ENCODE results near the gene SYT2. TPM values are rescaled to one million over a fixed set of nuclear protein-coding genes. Genes with fewer than 3 reads are reported as not detected.

Gene SYT2
- total and polyA plus RNA-seq, 10 of the 15 experiments (the other 5 are each of a cell fraction or from before 2014, with no cell fraction given), result not detected

DNA sequence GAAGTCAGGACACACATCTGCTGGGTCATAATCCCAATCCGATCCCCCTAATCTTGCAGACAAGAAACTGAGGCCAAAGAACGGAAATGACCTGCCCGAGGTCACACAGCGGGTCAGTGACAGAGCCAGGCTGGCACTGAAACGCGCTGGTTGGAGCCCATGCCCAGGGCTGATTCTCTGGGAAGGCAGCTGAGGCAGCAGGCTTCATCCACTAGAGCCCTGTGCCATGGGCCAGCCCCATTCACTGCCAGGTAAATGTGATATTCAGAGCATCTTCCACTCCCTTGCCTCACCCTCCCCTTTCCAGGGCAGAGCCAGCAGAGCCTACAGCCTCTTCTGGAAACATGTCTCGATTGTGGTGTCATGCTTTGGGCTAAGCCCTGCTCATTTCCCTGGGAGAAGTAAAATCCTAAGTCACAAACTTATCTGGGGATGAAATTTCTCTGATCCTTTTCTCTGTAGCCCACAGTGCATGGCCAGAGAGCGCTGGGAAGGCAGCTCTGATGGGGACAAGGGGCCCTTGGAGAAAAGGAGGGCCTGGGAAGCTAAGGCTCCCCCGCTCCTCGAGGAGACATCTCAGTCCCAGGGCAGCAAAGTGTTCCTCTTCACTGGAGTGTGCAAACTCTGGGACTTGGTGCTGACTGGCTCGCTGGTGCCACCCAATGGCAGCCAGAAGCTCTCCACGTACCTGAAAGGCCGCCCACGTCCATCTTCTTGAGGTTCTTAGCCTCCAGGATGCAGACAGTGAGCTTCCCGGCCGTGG is 110.4 kb downstream of the SYT2 start (continued):
- TF ChIP-seq, protein P1, sequence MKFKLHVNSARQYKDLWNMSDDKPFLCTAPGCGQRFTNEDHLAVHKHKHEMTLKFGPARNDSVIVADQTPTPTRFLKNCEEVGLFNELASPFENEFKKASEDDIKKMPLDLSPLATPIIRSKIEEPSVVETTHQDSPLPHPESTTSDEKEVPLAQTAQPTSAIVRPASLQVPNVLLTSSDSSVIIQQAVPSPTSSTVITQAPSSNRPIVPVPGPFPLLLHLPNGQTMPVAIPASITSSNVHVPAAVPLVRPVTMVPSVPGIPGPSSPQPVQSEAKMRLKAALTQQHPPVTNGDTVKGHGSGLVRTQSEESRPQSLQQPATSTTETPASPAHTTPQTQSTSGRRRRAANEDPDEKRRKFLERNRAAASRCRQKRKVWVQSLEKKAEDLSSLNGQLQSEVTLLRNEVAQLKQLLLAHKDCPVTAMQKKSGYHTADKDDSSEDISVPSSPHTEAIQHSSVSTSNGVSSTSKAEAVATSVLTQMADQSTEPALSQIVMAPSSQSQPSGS (IDR thresholded peaks at IDR 0.05; ENCODE audit: low read length), result no peak
- TF ChIP-seq NFYA (IDR thresholded peaks at IDR 0.05; ENCODE audit: borderline replicate concordance, low read depth, low read length) (no peak), CREM (IDR thresholded peaks at IDR 0.05; ENCODE audit: low read depth) (0 out of 2 replicates have a peak, but pooled peaks have one; percentile 32), SMAD1 (IDR thresholded peaks at IDR 0.05; ENCODE audit: low read depth, partially characterized antibody) (no peak), BHLHE40 (IDR thresholded peaks at IDR 0.05; ENCODE audit: borderline replicate concordance in 1 of 2, low read depth in 2 of 2, low read length in 1 of 2) (no peak), RAD21 (IDR thresholded peaks at IDR 0.05; ENCODE audit: insufficient read depth, low read depth, low read length) (peak; percentile 79), ZBED1 (IDR thresholded peaks at IDR 0.05; ENCODE audit: borderline replicate concordance) (no peak), NR2F1 (conservative IDR thresholded peaks at IDR 0.05) (no peak), NBN (IDR thresholded peaks at IDR 0.05) (no peak), EGR1 (IDR thresholded peaks at IDR 0.05; ENCODE audit: borderline replicate concordance in 1 of 2, low read depth in 2 of 2, low read length in 2 of 2) (peak in 1 of 2 experiments; percentile 79; a peak in 2 of 3 replicates), IKZF2 (IDR thresholded peaks at IDR 0.05) (no peak), KDM1A (IDR thresholded peaks at IDR 0.05; ENCODE audit: borderline replicate concordance) (no peak)
- TF ChIP-seq, protein P2, sequence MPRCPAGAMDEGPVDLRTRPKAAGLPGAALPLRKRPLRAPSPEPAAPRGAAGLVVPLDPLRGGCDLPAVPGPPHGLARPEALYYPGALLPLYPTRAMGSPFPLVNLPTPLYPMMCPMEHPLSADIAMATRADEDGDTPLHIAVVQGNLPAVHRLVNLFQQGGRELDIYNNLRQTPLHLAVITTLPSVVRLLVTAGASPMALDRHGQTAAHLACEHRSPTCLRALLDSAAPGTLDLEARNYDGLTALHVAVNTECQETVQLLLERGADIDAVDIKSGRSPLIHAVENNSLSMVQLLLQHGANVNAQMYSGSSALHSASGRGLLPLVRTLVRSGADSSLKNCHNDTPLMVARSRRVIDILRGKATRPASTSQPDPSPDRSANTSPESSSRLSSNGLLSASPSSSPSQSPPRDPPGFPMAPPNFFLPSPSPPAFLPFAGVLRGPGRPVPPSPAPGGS (IDR thresholded peaks at IDR 0.05; ENCODE audit: borderline replicate concordance, insufficient read depth, low read depth, low read length, poor library complexity, severe bottlenecking), result no peak
- TF ChIP-seq, protein P3, sequence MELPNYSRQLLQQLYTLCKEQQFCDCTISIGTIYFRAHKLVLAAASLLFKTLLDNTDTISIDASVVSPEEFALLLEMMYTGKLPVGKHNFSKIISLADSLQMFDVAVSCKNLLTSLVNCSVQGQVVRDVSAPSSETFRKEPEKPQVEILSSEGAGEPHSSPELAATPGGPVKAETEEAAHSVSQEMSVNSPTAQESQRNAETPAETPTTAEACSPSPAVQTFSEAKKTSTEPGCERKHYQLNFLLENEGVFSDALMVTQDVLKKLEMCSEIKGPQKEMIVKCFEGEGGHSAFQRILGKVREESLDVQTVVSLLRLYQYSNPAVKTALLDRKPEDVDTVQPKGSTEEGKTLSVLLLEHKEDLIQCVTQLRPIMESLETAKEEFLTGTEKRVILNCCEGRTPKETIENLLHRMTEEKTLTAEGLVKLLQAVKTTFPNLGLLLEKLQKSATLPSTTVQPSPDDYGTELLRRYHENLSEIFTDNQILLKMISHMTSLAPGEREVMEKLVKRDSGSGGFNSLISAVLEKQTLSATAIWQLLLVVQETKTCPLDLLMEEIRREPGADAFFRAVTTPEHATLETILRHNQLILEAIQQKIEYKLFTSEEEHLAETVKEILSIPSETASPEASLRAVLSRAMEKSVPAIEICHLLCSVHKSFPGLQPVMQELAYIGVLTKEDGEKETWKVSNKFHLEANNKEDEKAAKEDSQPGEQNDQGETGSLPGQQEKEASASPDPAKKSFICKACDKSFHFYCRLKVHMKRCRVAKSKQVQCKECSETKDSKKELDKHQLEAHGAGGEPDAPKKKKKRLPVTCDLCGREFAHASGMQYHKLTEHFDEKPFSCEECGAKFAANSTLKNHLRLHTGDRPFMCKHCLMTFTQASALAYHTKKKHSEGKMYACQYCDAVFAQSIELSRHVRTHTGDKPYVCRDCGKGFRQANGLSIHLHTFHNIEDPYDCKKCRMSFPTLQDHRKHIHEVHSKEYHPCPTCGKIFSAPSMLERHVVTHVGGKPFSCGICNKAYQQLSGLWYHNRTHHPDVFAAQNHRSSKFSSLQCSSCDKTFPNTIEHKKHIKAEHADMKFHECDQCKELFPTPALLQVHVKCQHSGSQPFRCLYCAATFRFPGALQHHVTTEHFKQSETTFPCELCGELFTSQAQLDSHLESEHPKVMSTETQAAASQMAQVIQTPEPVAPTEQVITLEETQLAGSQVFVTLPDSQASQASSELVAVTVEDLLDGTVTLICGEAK (IDR thresholded peaks at IDR 0.05; ENCODE audit: borderline replicate concordance), result no peak
- TF ChIP-seq, protein P4, sequence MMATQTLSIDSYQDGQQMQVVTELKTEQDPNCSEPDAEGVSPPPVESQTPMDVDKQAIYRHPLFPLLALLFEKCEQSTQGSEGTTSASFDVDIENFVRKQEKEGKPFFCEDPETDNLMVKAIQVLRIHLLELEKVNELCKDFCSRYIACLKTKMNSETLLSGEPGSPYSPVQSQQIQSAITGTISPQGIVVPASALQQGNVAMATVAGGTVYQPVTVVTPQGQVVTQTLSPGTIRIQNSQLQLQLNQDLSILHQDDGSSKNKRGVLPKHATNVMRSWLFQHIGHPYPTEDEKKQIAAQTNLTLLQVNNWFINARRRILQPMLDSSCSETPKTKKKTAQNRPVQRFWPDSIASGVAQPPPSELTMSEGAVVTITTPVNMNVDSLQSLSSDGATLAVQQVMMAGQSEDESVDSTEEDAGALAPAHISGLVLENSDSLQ (IDR thresholded peaks at IDR 0.05), result 0 out of 2 replicates have a peak, but pooled peaks have one; percentile 26
